ENCODE data around the gene PHACTR2.

- TF ChIP-seq, protein P1, sequence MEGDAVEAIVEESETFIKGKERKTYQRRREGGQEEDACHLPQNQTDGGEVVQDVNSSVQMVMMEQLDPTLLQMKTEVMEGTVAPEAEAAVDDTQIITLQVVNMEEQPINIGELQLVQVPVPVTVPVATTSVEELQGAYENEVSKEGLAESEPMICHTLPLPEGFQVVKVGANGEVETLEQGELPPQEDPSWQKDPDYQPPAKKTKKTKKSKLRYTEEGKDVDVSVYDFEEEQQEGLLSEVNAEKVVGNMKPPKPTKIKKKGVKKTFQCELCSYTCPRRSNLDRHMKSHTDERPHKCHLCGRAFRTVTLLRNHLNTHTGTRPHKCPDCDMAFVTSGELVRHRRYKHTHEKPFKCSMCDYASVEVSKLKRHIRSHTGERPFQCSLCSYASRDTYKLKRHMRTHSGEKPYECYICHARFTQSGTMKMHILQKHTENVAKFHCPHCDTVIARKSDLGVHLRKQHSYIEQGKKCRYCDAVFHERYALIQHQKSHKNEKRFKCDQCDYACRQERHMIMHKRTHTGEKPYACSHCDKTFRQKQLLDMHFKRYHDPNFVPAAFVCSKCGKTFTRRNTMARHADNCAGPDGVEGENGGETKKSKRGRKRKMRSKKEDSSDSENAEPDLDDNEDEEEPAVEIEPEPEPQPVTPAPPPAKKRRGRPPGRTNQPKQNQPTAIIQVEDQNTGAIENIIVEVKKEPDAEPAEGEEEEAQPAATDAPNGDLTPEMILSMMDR (conservative IDR thresholded peaks at IDR 0.05), result no peak
- TF ChIP-seq EZH2 (IDR thresholded peaks at IDR 0.05; ENCODE audit: low read depth), result no peak
Measured at GRCh38 chr6:143695969-143696663, 18.4 kb downstream of the PHACTR2 start.
